ENCODE measurements around the gene IMPG2.

- TF ChIP-seq, protein P1, sequence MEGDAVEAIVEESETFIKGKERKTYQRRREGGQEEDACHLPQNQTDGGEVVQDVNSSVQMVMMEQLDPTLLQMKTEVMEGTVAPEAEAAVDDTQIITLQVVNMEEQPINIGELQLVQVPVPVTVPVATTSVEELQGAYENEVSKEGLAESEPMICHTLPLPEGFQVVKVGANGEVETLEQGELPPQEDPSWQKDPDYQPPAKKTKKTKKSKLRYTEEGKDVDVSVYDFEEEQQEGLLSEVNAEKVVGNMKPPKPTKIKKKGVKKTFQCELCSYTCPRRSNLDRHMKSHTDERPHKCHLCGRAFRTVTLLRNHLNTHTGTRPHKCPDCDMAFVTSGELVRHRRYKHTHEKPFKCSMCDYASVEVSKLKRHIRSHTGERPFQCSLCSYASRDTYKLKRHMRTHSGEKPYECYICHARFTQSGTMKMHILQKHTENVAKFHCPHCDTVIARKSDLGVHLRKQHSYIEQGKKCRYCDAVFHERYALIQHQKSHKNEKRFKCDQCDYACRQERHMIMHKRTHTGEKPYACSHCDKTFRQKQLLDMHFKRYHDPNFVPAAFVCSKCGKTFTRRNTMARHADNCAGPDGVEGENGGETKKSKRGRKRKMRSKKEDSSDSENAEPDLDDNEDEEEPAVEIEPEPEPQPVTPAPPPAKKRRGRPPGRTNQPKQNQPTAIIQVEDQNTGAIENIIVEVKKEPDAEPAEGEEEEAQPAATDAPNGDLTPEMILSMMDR (IDR thresholded peaks at IDR 0.05) = no peak
- no peak for TF ChIP-seq POLR2A (IDR thresholded peaks at IDR 0.05)
Measured at GRCh38 chr3:101312545-101312944, 7.8 kb downstream of the IMPG2 start.
